GM21619 (cell line): ENCODE measurements around the gene PCYT1A.
"Not testable (repeated sequence)": the region's sequence is repeated elsewhere in the genome, so short reads cannot be mapped to it uniquely, and the experiment has no call there.

Experiments
- ATAC-seq: cut with Tn5 transposase; IDR thresholded peaks from one replicate; pipeline ENCODE4 v1.9.1; 2021; ENCODE audit not compliant: unreplicated experiment

The PCYT1A gene

DNA sequence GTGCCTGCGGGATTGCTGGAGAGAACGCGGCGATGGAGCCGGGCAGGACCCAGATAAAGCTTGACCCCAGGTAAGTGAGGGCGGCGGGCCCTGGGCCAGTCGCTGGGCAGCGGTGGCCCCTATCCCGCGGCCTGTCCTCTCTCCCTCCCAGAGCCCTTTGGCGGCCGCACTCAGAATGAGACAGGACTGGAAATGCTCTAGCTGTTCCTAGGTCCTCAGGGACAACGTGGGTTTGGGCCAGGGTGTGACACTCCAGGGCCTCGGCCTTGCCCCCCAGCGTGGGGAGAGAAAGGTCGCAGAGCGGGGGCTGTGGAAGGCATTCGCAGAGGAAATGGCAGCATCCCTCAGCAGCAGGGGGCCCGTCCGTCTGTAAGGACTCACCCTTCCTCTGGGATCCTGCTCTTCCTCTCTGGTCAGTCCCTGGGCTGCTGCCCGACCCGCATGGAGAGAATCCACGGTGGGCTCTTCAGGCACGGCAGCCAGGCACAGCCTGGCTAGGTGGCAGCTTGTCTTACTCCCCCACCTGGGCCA is 70.8 kb downstream of the PCYT1A start:
- ATAC-seq, result no peak

DNA sequence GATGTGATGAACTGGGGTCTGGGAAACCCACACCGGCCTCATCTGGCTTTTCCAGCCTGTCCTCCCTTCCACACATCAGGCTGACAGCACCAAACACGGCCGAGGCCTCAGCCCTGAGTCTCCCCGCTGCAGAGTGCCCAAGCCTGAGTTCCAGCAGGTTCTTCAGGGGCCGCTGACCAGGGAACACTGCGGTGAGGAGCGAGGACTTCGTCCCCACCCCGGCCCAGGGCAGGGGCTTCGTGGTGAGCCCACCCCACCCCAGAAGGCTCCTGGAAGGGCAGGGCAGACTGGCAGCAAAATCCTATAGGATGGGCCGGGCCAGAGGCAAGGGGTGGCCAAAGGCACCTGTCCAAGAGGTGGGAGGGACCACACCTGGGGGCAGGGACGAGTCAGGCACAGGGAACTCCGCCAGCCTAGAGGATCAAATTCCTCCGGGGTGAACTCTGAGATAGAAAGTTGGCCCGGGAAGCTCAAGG is 71.4 kb downstream of the PCYT1A start, which contains the start of gene SLC51A:
SLC51A (plus strand) TSS at position 446 of the 476 bp plus-strand sequence. CDS start 179 bp downstream, outside the sequence.
- ATAC-seq, result no peak

DNA sequence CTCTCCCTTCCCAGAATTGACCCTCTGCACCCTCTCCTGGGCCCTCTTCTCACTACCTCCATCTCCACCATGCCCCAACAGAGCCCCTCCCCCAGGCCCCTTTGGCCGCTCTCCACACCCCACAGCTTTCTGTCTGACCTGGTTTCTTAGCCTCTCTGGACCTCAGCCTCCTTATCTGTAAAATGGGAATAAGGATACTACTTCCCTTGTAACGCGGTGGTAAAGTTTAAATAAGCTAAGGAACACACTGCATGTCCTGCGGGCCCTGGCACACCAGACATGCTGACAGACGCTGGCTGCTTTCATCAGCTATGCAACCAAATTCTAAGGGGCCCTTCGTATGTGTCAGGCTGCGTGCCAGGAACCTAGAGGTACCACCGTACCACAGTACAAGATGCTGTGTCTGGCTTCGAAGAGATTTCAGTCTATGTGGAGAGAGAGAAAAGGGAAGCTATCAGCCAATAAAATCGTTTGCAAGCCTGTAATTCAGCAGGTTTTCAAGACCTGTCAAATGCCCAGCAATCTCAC is 72.0 kb downstream of the PCYT1A start:
- ATAC-seq, result no peak

DNA sequence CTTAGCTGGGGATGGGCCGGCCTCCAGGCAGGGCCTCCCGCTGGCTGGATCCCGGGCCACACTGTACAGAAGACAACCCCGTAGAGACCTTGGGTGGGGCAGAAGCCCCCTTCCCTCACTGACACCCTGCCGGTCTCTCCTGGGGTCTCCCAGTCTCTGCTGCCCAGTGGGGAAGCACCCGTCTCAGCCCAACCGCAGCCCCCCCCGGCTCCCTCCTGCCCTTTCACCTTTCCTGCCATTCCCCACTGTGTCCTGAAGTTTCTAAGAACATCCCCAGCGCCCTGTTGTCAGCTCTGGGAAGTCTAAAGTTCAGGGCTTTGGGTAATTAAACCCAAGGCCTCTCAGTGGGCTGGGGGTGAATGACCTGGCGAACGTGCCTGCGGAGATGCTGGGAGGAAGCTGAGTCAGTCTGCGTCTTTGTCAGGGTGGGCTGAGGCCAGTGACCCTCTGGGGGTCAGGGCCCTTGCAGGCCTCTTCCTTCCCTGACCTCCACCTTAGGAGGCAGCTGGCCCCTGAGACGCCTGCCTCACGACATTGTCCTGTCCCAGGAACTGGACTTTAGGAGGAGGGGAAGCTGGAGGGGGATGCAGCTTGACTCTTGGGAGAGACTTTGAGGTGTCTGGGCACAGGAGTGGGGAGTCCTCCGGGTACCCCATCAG is 72.6 kb downstream of the PCYT1A start:
- ATAC-seq, result no peak

DNA sequence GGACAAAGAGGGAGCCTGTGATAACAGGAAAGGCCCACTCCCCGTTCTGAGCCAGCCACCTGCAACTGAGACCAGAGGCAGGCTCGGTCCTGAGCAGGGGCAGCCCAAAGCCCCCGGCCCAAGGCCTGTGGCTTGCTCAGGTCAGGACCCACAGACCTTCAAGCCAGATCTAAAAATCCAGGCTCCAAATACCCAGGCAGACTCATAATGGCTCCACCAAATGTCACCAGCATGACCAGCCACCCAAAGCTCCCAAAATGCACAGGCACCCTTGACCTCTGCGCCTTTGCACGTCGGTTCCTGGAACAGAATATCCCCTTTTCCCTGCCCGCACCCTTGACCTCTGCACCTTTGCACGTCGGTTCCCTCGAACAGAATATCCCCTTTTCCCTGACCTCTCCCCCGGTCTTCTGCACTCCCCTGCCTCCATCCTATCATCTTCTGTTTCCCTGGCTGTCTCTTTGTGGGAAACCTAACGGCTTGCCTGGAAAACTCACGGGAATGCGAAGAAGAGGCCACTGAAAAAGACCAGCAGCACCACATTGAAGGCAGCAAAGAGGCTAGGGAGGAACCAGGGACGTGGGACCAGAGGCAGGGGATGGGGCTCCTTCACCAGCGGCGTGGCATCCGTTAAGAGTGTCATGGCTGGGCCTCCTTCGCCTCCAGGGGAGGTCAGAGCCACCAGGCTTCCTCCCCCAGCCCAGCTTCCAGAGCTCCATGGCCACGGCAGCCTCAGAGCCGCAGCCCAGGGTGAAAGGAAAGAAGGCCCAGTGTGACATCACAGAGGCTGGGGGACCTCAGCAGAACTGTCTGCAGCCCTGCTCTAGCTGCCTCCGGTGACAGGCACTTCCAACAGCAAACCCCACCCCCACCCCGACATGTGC is 76.6 kb downstream of the PCYT1A start, which contains the start of gene ZDHHC19:
ZDHHC19 (minus strand) TSS at position 728 of the 884 bp plus-strand sequence; CDS start at position 643, 85 bp downstream.
- no peak for ATAC-seq

DNA sequence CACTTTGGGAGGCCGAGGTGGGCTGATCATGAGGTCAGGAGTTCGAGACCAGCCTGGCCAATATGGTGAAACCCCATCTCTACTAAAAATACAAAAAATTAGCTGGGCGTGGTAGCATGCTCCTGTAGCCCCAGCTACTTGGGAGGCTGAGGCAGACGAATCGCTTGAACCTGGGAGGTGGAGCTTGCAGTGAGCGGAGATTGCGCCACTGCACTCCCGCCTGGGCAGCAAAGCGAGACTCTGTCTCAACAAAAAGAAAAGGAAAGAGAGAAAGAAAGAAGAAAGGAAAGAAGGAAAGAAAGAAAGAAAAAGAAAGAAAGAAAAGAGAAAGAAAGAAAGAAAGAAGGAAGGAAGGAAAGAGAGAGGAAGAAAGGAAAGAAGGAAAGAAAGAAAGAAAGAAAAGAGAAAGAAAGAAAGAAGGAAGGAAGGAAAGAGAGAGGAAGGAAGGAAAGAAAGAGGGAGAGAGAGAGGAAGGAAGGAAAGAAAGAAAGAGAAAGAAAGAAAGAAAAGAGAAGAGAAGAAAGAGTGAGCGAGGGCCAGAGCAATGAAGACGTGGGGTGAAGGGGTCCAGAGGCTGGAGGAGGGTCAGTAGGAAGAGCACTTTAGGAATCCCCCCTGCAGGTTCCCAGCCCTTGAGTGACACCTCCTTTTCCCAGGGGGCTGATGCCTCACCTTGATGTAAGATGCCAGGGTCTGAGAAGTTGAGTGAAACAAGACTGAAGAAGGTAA is 77.4 kb downstream of the PCYT1A start:
- ATAC-seq, result not testable (repeated sequence)

DNA sequence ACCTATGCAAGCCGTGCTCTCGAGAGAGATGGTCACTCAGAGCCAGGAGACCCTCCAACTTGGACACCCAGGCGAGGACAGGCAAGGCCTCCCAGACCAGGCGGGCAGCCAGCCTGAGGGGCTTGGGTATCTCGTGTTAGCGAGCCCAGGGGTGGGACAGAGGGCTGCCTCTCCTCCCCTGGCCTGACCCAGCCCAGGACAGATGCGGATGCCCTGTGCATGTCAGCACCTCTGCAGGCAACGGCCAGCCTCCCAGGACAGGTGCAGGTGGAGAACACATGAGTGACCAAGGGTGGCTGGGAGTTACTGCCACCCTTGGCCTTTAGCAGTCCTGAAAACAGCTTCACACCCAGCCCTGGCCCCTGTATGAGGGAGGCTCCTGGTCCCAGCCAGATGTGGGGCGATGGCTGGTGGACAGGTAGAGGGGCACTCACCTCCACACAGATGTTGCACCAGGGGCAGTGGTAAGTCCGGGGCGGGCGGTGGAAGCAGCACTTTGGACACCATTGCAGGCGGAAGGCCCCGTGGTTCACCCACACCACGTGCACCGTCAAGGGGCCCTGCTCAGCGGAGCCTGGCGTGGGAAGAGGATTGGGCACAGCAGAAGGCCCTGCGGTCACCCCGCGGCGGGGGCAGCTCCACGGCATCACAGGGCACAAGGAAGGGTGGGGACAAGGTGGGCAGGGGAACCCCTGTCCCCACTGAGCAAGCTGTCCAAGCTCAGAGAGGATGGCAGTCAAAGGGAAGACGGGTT is 78.4 kb downstream of the PCYT1A start:
- no peak for ATAC-seq

DNA sequence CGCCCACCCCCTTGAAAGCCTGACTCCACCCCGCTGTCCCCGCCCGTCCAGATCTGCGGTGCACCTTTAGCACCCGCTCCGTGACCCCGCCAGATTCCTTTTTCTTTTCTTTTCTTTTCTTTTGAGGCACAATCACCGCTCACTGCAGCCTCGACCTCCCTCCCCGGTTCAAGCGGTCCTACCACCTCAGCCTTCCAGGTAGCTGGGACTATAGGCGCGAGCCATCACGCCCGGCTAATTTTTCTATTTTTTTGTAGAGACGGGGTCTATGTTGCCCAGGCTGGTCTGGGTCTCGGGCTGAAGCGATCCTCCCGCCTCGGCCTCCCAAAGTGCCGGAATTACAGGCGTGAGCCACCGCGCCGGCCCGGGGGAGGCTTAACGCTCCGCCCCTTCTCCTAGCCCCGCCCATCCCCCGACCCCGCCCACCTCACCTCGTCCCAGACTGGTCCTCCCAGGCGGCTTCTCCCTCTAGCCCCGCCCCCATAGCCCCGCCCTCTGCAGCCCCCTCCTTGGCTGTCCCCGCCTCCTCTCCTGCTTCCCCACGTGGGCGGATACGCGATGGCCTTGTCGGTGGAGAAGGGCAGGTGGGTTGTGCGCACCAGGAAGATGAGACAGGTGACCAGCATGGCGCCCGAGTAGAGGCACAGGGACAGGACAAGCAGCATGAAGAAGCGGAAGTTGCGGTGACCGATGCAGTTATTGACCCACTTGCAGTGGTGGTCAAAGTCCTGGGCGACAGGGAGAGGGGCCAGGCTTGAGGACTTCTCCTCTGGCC is 79.5 kb downstream of the PCYT1A start:
- ATAC-seq, result no peak

DNA sequence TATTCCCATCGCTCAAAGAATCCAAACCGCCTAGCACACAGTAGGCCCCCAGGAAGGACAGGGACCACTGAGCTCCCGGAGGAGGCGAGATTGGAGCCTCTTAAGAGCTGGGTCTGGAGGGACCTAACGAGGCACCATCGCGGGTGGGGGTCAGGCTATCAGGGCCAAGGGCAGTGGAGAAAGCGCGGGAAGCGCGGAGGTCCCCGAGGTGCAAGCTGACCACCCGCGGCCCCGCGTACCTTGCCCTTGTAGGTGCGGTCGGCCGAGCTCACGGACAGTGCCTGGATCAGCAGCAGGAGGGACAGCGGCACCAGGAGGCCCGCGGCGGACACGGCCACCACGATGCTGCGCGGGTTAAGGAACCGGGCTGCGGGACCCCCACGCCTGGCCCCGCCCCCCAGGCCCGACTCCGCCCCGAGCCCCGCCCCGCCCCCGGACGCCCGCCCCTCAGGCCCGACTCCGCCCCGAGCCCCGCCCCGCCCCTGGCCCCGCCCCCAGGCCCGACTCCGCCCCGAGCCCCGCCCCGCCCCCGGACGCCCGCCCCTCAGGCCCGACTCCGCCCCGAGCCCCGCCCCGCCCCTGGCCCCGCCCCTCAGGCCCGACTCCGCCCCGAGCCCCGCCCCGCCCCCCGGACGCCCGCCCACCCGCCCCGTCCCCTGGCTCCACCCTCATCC is 80.2 kb downstream of the PCYT1A start:
- no peak for ATAC-seq

DNA sequence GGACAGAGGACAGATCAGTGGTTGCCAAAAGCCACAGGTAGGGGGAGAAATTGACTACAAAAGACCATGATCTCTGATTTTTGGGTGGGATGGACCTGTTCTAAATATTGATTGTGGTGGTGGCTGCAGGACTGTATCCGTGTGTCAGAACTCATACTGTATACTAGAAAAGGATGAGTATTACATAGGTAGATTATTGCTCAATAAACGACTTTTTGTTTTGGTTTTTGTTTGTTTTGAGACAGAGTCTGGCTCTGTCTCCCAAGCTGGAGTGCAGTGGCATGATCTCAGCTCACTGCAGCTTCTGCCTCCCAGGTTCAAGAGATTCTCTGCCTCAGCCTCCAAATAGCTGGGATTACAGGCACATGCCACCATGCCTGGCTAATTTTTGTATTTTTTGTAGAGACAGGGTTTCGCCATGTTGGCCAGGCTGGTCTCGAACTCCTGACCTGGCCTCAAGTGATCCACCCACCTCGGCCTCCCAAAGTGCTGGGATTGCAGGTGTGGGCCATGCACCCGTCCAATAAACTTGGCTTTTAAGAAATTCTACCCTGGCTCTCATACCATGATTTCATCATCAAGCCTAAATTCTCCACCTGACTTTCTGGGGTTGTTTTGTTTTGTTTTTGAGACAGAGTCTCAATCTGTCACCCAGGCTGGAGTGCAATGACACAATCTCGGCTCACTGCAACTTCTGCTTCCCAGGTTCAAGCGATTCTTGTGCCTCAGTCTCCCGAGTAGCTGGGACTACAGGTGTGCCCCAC is 81.9 kb downstream of the PCYT1A start:
- not testable (repeated sequence) for ATAC-seq

DNA sequence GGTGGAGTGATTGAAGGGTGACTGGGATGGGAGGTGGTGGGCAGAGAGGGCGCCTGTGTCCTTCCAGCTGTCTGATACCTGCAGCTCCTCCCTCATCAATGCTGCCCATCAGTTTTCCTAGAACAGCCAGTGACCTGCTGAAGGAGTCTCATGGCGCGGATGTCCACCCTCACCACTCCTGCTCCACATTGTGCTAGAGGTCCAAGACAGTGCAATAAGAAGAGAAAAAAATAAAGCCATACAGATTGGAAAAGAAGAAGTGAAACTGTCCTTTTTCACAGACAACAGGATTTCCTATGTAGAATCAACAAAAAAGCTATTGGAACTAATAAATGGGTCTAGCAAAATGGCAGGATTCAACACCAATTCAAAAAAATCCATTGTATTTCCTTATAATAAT is 83.7 kb downstream of the PCYT1A start:
- ATAC-seq, result no peak

DNA sequence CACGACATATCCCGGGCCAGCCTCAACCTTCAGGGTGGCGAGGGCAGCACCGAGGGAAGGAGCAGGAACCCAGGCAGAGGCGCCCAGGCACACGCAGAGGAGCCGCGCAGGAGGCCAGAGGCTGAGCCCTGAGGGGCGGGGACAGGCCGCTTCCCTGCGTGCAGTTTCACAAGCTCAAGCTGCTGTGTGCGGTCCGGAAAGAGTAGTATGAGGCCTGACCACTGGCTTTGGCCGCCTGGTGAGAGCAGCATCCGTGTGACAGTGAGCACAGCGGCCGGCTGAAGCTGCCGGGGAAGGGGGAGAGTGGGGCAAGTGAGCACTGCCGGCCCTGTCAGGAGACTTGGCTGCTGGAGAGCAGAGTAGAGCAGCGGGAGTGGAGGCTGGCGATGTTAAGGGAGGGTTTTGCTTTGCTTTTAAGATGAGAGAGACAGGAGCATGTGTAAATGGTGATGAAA is 85.0 kb downstream of the PCYT1A start:
- peak; percentile 66 for ATAC-seq

DNA sequence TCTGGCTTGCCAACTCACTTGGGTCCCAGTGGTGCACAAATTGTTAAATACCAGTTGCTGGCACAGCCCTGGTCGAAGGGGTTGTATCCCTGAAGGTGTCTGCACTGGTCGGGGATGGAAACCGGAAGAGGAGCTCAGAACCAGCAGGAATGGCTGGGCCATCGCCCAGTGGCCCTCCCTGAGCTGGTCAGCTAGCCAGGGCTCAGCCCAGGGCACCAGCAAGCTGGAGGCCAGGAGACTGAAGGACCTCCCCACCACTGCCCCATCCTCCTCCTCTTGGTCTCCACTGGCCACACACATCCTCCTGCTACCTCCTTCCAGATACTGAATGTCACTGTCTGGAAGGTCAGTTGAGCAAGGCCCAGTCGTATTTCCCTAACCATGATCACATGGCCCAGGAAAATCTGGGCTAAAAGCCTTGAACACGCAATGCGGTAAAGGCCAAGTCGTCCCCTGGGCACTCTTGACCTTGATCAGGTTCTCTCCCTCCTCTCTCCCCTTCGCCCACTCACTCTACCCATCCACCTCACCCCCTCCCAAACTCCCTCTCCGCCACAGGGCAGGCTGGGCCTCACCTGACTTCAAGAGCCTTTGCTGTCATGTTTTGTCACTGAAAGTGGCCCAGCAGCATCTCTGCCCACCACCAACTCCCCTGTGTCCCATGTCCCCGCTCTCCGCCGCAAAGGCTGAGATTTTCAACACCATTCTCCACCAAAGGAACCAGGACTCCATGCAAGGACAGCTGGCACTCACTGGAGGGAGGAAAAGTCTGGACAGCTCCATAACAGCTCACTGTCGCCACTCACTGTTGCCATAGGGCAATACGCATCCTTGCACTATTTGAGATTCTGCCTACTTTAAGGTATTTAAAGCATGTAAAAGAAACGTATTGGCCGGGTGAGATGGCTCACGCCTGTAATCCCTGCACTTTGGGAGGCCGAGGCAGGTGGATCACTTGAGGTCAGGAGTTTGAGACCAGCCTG is 88.5 kb downstream of the PCYT1A start:
- no peak for ATAC-seq

DNA sequence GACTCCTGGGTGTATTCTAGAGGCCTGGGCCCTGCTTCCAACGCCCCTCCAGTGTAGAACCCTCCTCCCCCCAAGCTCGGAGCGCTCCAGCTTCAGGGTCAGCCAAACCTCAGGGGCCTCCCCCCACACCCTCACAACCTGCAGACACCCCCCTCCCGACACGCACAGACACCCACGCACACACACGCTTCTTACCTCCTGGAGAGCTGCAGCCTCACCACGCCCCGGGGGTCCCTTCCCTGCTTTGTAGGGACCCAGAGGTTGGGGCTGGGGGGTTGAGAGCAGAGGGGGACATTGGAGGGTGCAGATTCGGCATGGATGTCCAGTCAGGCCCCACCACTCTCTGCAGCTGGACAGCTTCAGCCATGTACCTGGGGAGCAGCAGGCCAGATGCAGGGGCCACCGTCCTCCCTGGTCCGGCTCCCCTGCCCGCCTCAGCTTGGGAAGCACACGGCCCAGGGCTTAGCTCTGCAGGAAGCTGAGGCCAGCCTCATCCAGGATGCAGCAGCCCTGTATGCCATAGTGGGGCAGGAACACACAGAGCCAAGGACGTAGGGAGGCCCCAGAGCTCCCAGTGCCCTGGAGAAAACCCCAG is 89.3 kb downstream of the PCYT1A start:
- no peak for ATAC-seq

DNA sequence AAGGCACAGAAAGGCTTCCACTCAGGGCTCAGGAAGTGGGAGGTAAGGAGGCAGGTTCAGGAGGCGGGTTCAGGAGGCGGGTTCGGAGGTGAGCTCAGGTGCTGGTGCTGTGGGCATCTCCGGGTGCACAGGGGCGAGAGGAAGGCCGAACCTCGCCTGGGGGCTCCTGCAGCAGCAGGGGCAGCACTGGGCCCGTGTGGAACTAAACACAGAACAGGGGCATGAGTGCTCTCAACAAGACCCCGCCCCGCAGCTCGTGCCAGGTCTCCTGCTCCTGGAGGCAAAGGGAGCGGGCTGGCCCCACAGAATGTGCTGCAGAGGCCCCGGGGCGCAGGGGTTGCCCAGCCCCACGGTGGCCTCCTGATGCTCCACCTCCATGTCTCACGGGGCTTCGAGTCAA is 90.0 kb downstream of the PCYT1A start:
- no peak for ATAC-seq

DNA sequence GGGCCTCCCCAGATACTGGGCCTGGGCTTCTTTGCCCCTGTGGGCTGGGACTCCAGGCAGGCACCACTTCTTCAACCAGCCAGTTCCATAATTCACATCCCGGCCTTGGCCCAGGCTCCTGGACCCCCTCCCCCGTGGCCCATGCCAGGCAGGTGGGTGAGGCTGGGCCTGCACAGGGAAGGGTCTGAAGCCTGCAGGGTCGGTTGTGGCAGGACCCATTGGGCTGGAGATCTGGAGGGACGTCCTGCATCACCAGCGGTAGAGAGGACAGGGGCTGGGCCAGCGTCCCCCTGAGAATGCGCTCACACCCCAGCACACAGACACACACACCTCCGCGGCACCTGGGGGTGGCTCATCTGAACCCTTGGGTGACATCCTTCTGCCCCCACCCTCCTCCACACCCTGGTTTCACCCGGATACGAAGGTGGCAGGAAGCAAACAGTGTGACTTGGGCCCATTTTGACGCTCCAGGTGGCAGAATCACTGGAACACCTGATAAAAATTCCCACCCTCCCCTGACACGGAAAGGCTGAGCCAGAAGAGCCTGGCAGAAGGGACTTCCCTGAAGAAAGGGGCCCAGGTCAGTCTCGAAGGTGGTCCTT is 91.8 kb downstream of the PCYT1A start:
- no peak for ATAC-seq
